IPS-NIHi7 (cell line): Measurements from ENCODE around the gene RPL31.
"Not testable (repeated sequence)": the region's sequence is repeated elsewhere in the genome, so short reads cannot be mapped to it uniquely, and the experiment has no call there.

Experiments used
- DNase-seq: peaks from one replicate; pipeline ENCODE4 v3.0.0; 2012; ENCODE audit warnings: mixed read lengths; ENCODE audit errors: extremely low spot score

The RPL31 gene

GRCh38 chr2:101026253-101026701 lies 24.2 kb downstream of the RPL31 start:
- DNase-seq: peak; percentile 27

GRCh38 chr2:101026923-101027469 lies 24.9 kb downstream of the RPL31 start:
- no peak for DNase-seq

DNA sequence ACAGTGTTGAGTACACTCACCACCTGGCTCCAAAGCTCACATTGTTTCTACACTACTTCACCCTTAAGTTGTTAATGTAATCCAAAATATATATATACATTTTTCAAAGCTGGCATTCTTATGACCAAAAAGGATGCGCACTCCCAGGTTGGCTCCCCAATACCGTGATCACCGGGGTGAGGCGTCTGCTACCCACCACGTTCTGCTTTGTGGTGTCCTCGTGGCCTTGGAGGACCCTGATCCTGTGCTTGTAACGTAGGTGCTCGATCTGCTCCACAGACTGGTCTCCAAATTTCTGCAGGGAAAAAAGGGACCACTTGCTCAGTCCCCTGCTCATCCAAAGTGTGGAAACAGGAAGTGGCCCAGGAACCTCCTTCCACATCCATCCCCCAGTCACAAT lies 25.8 kb downstream of the RPL31 start:
- no peak for DNase-seq

- no peak for DNase-seq
Measured at GRCh38 chr2:101030866-101031554, 28.9 kb downstream of the RPL31 start.

DNA sequence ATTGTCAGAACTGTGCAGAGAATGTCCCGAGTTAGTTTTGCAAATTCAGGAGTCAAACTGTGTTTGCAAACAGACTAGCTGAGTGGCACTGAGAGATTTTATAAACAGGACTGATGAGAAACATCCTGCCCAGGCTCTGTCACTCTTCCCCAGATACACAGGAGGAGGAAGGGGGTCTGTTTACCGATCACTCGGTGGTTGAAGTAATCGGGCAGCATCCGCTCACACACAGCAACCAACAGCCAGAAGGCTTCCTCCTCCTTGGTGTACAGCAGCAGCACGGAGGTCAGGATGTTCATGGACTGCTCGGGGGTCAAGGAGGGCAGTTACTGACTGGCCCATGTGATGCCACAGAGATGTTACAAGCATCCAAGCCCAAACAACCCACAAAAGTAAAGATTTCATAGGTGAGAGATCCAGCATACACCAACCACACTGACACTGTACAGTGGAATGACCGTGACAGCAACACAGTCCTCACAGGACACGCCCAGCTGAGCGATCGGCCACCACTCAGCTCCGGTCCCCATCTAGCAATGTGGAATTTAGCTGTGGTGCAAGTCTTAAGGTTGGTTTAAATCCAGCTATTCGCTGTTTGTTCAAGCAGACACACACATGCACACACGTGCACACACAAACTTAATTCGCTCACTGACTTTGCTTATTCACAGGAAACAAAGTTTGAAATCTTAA lies 30.1 kb downstream of the RPL31 start:
- DNase-seq: no peak

DNA sequence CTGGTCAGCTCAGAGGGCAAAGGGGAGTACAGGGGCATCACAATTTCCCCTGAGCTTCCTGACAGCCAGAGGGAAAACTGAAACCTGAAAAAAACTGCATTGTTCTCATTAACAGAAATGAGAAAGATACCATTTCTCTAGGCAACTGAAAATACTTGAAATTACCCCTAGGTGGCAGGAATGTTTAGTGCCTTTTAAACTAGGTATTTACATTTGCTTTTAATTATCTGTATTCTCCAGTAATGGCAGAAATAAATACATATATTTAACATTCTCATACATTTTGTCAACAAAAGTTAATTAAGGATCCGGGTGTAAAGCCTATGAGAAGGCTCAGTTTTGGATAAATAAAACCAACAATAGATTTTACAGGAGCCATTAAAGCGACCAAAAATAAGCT lies 34.5 kb downstream of the RPL31 start:
- DNase-seq: no peak

- no peak for DNase-seq
Measured at GRCh38 chr2:101037161-101037755, 35.2 kb downstream of the RPL31 start.

DNA sequence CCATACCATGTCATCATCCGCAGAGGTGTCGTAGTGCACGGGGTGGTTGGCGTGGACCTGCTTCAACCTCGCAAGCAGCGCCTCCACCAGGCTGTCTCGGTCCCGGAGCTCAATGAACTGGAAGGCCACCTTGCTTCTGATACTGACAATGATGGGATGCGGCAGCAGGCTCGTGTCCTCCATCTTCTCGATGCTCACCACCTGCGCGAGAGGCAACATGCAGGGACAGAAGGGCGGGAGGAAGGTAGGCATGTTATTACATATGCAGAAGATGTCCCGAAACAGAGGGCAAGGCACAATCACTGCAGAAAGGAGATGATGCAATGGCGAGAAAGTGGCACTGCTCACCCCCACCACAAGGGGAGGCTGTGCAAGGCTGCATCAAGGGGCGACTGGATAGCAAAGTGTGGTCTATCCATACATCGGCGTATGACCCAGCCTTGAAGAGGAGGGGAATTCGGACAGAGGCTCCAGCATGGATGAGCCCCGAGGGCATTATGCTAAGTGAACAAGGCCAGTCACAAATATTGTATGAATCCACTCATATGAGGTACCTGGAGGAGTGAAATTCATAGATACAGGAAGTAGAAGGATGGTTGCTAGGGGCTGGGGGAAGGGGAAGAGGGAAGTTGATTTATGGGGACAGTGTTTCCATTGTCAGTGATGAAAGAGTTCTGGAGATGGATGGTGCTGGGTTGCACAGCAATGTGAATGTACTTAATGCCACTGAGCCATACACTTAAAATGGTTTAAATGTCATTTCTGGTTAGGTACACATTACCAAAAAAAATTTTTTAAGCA lies 36.6 kb downstream of the RPL31 start:
- DNase-seq: peak; percentile 61

GRCh38 chr2:101040072-101040471 lies 38.0 kb downstream of the RPL31 start:
- no peak for DNase-seq

DNA sequence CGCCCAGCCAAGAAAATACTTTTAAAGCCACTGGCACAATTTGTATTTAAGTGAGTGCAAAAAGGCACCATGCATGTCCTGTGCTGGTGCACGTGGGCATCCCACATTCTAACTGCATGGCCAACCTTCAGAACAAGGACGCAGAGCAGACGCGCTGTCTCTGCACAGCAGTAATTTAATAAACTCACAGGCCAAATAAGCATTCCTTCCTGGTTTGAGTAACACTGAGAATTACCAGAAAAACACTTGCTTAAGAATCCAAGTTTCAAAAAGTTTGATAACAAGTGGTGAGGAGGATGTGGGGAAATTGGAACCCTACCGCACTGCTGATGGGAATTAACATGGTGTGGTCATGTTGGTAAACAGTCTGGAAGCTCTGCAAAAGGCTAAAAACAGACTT lies 38.7 kb downstream of the RPL31 start:
- DNase-seq: no peak

DNA sequence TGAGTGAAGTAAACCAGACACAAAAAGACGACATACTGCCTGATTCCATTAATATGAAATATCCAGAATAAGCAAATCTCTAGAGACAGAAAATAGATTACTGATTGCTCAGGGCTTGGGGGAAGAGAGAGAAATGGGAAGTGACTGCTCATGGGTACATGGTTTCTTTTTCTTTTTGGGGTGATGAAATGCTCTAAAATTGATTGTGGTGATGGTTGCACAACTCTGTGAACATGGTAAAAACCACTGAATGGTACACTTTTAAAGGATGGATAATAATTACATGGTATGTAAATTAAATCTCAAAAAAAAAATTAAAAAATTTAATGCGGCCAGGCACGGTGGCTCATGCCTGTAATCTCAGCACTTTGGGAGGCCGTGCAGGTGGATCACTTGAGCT lies 39.3 kb downstream of the RPL31 start:
- DNase-seq: no peak

DNA sequence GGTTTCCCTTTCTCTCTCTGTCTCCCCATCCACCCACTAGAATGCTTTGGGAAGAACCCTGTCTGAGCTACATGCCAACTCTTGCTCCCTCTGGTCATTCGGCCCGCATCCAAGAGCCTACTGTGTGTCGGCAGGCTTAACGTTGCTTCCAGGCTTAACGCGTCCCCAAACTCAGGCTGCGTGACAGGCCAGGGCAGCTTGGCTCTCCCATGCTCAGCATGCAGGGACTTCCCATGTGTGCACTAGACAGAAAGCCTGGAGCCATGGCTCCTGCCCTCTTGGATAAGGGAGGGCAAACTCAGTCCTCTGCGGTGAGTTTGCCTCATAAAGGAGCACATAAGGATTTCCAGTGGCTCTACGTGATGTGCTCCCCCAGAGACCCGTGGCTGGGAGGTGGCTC lies 43.2 kb downstream of the RPL31 start:
- no peak for DNase-seq

- DNase-seq: no peak
Measured at GRCh38 chr2:101047075-101047766, 45.1 kb downstream of the RPL31 start.

- DNase-seq: no peak
Measured at GRCh38 chr2:101047774-101048173, 45.7 kb downstream of the RPL31 start.

DNA sequence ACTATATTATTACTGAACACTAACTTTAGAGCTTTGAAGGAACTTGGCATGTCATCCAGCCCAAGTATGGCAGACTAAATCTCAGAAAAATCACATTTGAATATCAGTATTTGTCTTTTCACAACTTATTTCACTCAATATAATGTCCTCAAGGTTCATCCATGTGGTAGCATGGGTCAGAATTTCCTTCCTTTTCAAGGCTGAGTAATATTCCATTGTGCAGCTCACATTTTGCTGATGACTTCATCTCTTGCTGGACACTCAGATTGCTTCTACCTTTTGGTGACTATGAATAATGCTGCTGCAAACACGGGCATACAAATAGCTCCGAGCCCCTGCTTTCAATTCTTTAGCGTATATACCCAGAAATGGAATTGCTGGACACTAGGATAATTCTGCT lies 46.7 kb downstream of the RPL31 start:
- DNase-seq: no peak

DNA sequence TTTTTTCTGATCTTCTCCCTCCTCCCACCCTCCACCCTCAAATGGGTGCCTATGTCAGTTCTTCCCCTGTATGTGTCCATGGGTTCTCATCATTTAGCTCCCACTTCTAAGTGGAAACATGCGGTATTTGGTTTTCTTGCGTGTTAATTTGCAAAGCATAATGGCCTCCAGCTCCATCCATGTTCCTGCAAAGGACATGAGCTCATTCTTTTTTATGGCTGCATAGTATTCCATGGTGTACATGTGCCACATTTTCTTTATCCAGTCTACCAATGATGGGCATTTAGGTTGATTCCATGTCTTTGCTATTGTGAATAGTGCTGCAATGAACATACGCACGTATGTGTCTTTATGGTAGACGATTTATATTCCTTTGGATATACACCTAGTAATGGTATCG lies 48.8 kb downstream of the RPL31 start:
- not testable (repeated sequence) for DNase-seq

DNA sequence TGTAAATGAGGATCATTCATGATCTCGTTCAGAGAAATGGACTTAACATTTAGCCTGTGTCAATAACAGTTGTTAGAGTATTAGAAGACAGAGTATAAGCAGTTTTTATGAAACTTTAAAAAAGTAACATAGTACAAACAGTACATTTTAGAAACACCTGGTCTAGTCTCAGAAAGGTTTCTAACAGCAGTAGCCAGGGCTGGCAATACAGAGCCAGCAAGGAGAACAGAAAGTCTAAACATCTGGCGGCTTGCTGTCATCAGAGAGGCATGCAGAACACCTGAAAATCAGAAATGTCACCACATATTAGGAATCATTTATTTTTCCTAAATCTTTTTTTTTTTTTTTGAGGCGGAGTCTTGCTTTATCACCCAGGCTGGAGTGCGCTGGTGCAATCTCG lies 50.1 kb downstream of the RPL31 start:
- no peak for DNase-seq

DNA sequence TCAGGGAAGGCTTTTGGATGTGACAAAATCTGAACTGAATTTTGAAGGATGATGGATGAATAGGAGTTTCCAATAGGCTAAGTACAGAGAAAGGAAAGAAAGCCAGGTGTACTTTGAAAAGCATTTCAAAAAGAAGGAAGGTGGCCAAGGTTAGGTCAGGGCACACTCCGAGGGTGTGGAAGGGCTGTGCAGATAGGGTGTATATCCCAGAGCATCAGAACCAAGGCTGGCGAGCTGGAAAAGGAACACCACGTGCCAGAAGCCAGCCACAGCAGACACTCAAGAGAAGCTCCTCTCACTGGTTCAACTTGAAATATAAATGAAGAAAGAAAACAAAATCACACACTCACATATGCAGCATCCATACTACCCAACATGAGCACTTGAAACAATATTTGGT lies 51.0 kb downstream of the RPL31 start:
- no peak for DNase-seq
